Endothelial cell of hepatic sinusoid (primary cell): ENCODE results near the gene NAP1L3.

Source experiments
- in situ Hi-C: cut with HindIII; loops from 2 replicates; pipeline ENCODE4 v1.10.0; 2017; ENCODE audit warnings: low sequenced_read_pairs

Gene NAP1L3, protein sequence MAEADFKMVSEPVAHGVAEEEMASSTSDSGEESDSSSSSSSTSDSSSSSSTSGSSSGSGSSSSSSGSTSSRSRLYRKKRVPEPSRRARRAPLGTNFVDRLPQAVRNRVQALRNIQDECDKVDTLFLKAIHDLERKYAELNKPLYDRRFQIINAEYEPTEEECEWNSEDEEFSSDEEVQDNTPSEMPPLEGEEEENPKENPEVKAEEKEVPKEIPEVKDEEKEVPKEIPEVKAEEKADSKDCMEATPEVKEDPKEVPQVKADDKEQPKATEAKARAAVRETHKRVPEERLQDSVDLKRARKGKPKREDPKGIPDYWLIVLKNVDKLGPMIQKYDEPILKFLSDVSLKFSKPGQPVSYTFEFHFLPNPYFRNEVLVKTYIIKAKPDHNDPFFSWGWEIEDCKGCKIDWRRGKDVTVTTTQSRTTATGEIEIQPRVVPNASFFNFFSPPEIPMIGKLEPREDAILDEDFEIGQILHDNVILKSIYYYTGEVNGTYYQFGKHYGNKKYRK

DNA sequence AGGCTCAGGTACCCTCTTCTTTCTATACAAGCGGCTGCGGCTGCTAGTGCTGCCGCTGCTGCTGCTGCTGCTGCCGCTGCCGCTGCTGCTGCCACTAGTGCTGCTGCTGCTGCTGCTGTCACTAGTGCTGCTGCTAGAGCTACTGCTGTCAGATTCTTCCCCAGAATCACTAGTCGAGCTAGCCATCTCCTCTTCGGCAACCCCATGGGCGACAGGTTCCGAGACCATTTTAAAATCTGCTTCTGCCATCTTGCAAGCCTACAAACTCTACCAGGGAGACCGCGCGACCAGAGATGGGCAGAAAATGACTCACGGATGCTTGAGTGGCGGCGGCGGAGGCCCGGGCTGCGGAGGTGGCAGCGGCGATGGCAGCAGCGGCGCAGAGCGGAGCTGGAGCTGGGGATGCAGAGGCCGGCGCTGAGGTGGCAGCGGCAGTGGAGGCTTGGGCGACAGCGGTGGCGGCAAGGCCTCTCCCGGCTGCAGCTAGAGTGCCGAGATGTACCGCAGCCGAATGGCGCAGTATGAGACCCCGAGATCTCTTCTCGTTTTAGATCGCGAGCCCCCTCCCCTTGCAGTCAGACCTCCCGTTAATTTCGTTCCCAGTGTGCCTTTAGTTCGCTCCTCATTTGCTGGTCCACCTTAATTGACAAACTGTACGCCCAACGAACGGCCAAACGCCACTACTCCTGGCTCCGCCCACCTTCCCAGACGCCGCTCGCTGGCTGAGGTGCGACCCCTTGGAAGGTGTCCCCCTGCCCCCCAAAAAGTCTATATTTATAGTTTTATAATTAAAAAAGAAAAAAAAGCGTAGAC, at the start of gene NAP1L3:
TSS of gene NAP1L3 (minus strand) at position 523 of the 813 bp plus-strand sequence. CDS start at position 249, 274 bp downstream.
- in situ Hi-C loops, result no loop called here

DNA sequence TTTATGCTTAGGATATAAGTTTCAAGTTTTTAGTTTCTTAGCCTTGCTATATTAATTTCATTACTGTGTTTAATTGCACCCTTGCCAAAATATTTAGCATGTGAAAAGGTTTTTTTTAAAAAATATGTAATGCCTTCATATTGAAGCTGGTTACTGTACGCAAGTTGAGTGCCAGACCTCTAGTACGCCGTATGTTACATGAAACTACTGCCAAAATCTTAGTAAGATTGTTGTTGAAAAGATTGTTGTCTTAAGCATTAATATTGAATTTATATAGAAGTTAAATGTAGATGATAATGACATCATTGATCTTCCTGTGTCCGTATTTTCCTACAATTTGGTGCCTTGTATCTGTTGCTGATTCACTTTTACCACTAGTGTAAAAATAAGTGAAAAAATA, 37.7 kb upstream of the NAP1L3 start:
- in situ Hi-C loops, result no loop called here

DNA sequence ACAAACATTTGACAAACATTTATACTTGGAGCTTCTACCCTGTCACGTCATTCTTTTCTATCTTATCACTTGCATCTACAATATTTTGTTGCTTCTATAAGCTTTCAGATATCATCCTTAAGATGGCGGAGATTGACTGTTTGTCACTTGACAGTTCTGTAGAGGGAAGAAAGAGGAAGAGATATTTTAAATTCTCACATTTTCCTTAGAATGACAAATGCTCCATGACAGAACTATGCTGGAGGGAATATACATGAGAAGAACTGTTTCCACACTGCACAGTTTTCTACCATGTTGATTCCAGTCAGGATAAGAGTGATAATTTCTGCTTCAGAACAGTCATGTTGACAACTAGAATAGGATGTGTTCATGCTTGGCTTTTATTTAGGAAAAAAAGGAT, 30.3 kb upstream of the NAP1L3 start:
- in situ Hi-C loops, result no loop called here

DNA sequence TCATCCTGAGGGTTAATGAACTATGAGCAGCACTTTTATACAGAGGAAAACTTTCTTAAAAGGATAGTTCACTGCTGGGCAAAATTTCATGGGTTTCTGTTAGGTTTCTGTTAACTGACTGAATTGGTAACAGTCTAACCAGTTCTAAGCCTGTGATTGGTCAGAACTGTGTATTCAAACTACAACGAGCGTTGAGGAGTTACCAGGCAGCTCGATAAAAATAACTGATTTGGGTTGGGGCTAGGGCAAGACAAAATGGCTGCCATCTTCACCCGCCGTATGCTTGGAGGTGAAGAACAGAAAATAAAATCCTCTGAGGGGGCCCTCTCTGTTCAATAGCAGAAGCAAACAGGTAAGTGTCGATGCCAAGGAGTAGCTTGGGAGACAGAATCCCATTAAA, 22.6 kb upstream of the NAP1L3 start:
- in situ Hi-C loops, result no loop called here

DNA sequence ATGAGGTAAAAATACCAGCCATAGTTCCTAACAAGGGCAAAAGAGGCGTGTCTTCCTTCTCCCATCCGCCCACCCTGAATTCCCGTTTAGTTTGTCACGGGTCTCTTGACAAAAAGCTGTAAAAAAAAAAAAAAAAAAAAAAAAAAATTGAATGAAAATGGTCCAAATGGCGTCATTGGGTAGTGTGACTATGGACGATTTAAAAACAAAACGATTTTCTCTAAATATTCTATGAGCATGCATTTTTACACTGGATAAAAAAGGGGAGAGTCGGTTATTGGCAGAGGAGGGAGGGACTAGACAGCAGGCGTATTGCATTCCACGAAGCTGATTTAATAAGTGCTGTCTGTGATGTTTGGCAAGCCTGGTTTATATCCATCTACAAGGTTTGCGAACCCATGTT, 492 bp upstream of the NAP1L3 start, which contains the start of gene FAM133A:
TSS of gene FAM133A (plus strand) at position 338 of the 403 bp plus-strand sequence. CDS start 35,214 bp downstream, outside the sequence.
- in situ Hi-C loops, result no loop called here

DNA sequence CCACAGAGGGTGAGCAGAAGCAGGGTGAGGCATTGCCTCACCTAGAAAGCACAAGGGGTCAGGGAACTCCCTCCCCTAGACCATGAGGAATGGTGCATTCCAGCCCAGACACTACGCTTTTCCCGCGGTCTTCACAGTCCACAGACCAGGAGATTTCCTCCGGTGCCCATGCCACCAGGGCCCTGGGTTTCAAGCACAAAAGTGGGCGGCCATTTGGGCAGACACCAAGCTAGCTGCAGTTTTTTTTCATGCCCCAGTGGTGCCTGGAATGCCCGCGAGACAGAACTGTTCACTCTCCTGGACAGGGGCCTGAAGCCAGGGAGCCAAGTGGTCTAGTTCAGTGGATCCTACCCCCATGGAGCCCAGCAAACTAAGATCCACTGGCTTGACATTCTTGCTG, 12.8 kb downstream of the NAP1L3 start:
- in situ Hi-C loops, result no loop called here

DNA sequence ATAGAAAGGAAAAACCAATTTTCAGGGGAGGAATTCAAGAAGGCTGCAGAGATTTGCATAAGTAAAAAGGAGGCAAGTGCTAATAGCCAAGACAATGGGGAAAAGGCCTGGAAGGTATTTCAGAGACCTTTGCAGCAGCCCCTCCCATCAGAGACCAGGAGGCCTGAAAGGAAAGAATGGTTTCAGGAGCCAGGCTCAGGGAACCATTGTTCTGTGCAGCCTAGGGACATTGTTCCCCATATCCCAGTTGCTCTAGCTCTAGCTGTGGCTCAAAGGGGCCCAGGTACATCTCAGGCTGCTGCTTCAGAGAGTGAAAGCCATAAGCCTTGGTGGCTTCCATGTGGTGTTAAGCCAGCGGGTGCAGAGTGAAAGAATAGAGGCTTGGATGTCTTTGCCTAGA, 24.0 kb downstream of the NAP1L3 start:
- in situ Hi-C loops, result no loop called here

DNA sequence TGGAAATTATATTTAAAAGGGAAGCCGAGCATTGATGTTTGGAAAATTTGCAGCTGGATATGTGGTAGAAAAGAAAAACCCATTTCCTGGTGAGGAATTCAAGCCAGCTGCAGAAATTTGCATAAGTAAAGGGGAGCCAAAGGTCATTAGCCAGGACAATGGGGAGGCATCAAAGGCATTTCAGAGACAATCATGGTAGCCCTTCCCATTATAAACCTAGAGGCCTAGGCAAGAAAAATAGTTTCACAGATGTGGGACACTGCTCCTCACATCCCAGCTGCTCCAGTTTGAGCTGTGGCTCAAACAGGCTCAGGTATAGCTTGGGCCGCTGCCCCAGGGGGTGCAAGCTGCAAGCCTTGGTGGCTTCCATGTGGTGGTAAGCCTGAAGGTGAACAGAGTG, 35.8 kb downstream of the NAP1L3 start:
- in situ Hi-C loops, result no loop called here
